GM03348 (cell line): ENCODE data around the gene CEACAM7.
A peak's percentile ranks its signal among the peaks of the same experiment; 100 is the strongest.
"Not testable (repeated sequence)": the region's sequence is repeated elsewhere in the genome, so short reads cannot be mapped to it uniquely, and the experiment has no call there.

Experiments
- DNase-seq: peaks from one replicate; pipeline ENCODE4 v3.0.0; 2012; ENCODE audit warnings: low spot score

Gene CEACAM7

GRCh38 chr19:41688098-41688497 is at the start of gene CEACAM7:
CEACAM7 (minus strand) TSS chr19:41688270; CDS start chr19:41688165, 105 bp downstream.
- no peak for DNase-seq

GRCh38 chr19:41735071-41735600 is 47.1 kb upstream of the CEACAM7 start:
- no peak for DNase-seq

DNA sequence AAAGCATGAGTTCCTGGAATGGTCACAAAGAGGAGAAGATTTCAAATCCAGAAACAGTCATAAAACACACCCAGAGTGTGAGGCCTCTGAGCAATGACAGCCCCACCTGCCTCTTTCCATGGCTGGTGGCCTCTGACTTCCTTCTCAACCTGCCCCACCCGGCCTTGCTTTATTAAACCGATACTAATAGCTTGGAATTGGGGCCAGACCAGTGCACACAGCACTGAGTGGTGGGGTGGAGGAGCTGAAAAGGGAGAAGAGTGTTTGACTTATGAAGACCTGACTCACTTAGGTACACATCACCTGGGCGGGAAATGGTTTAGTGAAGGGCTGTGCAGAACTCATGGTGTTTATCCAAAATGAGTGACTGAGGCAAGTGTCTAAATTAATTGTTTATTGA is 46.5 kb upstream of the CEACAM7 start:
- DNase-seq = no peak

GRCh38 chr19:41734156-41734555 is 46.1 kb upstream of the CEACAM7 start:
- DNase-seq = no peak

- DNase-seq = no peak
Observed at GRCh38 chr19:41726493-41726892, 38.4 kb upstream of the CEACAM7 start.

- no peak for DNase-seq
Observed at GRCh38 chr19:41720103-41720502, 32.0 kb upstream of the CEACAM7 start.

DNA sequence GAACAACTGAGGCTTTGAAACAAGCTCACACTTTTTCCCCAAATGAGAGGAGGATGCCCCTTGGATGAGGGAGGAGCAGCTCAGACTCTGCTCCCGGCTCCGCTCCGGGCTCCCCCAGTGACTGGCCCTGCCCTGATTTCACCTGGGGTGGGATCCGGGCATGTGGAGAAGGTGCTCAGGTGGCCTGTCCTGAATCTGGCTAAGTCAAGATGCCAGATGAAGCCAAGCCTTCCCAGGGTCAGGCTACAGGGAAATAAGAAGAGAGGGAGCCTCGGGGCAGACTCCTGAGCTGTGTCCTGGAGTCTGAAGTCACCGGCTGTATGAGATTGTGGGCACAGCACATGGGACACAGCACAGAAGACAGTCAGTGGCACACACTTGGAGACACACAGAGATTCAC is 30.7 kb upstream of the CEACAM7 start:
- DNase-seq = no peak

DNA sequence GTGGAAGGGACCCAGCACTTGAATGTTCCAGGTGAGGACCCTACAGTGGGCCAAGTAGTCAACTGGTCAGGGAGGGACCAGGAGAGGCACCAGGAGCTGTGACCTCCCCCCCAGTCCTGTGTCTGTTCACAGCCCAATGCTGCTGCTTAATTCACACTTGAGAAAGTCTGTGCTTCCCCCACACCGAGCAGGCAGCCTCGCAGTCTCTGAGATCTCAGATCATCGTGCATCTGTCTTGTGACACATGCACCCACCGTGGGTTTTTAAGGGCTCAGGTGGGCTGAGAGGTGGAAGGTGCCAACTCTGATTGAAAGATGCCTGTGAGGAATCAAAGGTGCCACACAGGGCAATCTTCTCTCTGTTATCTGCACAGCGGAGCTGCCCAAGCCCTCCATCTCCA is 26.5 kb upstream of the CEACAM7 start:
- DNase-seq = no peak

DNA sequence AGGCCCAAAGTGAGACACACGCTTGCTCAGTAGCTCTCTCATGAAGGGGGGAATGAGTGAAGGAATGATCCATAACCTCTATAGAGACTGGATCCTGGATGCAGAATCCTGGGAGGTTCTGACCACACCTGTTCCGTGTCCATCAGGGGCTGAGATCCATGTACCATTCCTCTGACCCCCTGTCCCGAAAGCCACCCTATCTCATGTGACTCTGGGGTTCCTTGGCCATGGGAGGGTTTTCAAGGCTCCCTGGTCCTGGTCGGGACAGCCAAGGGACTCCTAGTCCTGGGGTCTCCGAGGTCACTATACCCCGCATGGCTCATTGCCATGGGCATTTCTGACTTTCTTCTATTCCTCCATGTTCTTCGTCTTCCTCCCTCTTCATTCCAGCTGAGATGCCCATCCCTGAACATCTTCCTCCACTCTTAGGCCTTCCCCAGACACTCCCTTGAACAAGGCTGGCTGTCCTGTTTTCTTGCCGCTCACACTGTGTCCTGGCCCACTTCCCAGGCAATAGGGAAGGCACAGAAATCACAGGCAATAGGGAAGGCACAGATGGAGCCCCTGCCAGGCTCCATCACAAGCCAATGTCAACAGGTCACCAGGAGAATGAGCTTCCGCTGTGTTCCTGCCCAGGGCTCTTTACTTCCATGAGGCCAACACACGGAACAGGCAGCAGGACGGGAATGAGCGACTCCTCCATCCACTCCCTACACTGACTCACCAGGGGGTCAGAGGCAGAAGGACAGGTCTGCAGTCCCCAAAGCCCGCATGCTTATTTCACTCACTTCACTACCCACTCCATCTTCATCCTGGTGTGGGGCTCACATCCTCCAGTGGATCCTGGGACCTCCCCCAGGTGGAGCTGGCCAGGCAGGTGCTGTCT is 23.5 kb upstream of the CEACAM7 start:
- DNase-seq = no peak

- DNase-seq = no peak
Observed at GRCh38 chr19:41709951-41710645, 22.0 kb upstream of the CEACAM7 start.

DNA sequence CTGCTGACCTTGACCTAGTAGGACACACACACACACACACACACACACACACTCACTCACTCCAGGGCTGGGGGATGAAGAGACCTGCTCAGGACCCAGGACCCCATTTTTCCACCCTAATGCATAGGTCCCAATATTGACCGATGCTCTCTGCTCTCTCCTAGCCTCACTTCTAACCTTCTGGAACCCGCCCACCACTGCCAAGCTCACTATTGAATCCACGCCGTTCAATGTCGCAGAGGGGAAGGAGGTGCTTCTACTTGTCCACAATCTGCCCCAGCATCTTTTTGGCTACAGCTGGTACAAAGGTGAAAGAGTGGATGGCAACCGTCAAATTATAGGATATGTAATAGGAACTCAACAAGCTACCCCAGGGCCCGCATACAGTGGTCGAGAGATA is 21.4 kb upstream of the CEACAM7 start:
- DNase-seq = not testable (repeated sequence)

- DNase-seq = no peak
Observed at GRCh38 chr19:41708481-41708880, 20.4 kb upstream of the CEACAM7 start, which contains the start of gene CEACAM5. CEACAM5 (plus strand) TSS chr19:41708626; CDS start chr19:41708732, 106 bp downstream.

DNA sequence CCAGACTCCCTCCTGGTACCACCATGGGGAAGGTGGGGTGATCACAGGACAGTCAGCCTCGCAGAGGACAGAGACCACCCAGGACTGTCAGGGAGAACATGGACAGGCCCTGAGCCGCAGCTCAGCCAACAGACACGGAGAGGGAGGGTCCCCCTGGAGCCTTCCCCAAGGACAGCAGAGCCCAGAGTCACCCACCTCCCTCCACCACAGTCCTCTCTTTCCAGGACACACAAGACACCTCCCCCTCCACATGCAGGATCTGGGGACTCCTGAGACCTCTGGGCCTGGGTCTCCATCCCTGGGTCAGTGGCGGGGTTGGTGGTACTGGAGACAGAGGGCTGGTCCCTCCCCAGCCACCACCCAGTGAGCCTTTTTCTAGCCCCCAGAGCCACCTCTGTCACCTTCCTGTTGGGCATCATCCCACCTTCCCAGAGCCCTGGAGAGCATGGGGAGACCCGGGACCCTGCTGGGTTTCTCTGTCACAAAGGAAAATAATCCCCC is 19.9 kb upstream of the CEACAM7 start:
- DNase-seq = no peak

DNA sequence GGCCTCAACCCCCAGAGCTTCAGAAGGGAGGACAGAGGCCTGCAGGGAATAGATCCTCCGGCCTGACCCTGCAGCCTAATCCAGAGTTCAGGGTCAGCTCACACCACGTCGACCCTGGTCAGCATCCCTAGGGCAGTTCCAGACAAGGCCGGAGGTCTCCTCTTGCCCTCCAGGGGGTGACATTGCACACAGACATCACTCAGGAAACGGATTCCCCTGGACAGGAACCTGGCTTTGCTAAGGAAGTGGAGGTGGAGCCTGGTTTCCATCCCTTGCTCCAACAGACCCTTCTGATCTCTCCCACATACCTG is 19.4 kb upstream of the CEACAM7 start:
- no peak for DNase-seq

DNA sequence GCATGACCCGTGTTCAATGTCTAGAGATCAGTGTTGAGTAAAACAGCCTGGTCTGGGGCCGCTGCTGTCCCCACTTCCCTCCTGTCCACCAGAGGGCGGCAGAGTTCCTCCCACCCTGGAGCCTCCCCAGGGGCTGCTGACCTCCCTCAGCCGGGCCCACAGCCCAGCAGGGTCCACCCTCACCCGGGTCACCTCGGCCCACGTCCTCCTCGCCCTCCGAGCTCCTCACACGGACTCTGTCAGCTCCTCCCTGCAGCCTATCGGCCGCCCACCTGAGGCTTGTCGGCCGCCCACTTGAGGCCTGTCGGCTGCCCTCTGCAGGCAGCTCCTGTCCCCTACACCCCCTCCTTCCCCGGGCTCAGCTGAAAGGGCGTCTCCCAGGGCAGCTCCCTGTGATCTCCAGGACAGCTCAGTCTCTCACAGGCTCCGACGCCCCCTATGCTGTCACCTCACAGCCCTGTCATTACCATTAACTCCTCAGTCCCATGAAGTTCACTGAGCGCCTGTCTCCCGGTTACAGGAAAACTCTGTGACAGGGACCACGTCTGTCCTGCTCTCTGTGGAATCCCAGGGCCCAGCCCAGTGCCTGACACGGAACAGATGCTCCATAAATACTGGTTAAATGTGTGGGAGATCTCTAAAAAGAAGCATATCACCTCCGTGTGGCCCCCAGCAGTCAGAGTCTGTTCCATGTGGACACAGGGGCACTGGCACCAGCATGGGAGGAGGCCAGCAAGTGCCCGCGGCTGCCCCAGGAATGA is 18.9 kb upstream of the CEACAM7 start:
- peak; percentile 65 for DNase-seq

DNA sequence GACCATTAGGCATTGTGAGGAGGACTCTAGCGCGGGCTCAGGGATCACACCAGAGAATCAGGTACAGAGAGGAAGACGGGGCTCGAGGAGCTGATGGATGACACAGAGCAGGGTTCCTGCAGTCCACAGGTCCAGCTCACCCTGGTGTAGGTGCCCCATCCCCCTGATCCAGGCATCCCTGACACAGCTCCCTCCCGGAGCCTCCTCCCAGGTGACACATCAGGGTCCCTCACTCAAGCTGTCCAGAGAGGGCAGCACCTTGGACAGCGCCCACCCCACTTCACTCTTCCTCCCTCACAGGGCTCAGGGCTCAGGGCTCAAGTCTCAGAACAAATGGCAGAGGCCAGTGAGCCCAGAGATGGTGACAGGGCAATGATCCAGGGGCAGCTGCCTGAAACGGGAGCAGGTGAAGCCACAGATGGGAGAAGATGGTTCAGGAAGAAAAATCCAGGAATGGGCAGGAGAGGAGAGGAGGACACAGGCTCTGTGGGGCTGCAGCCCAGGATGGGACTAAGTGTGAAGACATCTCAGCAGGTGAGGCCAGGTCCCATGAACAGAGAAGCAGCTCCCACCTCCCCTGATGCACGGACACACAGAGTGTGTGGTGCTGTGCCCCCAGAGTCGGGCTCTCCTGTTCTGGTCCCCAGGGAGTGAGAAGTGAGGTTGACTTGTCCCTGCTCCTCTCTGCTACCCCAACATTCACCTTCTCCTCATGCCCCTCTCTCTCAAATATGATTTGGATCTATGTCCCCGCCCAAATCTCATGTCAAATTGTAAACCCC is 17.5 kb upstream of the CEACAM7 start:
- DNase-seq = peak; percentile 47

- no peak for DNase-seq
Observed at GRCh38 chr19:41703602-41704293, 15.7 kb upstream of the CEACAM7 start.

GRCh38 chr19:41702171-41702651 is 14.1 kb upstream of the CEACAM7 start:
- no peak for DNase-seq

DNA sequence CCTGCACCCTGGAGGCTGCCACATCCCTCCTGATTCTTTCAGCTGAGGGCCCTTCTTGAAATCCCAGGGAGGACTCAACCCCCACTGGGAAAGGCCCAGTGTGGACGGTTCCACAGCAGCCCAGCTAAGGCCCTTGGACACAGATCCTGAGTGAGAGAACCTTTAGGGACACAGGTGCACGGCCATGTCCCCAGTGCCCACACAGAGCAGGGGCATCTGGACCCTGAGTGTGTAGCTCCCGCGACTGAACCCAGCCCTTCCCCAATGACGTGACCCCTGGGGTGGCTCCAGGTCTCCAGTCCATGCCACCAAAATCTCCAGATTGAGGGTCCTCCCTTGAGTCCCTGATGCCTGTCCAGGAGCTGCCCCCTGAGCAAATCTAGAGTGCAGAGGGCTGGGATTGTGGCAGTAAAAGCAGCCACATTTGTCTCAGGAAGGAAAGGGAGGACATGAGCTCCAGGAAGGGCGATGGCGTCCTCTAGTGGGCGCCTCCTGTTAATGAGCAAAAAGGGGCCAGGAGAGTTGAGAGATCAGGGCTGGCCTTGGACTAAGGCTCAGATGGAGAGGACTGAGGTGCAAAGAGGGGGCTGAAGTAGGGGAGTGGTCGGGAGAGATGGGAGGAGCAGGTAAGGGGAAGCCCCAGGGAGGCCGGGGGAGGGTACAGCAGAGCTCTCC is 13.5 kb upstream of the CEACAM7 start:
- no peak for DNase-seq
